ENCODE results near the gene TFDP1.

TFDP1 gene

DNA sequence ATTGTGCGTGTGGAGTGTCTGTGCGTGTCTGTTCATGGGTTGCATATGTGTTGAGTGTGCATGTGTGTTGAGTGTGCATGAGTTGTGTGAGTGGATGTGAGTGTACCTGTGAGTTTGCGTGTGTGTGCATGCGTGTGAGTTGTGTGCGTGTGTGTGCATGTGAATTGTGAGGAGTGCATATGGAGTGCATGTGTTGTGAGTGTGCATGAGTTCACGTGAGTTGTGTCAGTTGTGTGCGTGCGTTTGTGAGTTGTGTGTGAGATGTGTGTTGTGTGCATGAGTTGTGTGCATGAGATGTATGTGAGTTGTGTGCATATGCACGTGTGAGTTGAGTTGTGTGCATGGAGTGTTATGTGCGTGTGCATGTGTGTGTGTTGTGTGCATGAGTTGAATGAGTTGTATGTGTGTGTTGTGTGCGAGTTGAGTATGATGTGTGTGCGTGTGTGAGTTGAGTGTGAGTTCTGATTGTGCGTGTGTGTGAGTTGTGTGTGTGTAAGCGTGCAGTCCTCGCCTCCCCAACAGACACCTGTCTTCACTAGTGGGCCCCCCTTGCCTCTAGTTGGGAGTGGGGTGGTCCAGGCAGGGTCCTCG is 29.3 kb downstream of the TFDP1 start:
- TF ChIP-seq, protein P1, sequence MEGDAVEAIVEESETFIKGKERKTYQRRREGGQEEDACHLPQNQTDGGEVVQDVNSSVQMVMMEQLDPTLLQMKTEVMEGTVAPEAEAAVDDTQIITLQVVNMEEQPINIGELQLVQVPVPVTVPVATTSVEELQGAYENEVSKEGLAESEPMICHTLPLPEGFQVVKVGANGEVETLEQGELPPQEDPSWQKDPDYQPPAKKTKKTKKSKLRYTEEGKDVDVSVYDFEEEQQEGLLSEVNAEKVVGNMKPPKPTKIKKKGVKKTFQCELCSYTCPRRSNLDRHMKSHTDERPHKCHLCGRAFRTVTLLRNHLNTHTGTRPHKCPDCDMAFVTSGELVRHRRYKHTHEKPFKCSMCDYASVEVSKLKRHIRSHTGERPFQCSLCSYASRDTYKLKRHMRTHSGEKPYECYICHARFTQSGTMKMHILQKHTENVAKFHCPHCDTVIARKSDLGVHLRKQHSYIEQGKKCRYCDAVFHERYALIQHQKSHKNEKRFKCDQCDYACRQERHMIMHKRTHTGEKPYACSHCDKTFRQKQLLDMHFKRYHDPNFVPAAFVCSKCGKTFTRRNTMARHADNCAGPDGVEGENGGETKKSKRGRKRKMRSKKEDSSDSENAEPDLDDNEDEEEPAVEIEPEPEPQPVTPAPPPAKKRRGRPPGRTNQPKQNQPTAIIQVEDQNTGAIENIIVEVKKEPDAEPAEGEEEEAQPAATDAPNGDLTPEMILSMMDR (IDR thresholded peaks at IDR 0.05; ENCODE audit: extremely low read depth, missing control alignments): no peak
- no peak for DNase-seq (ENCODE audit: low spot score)

DNA sequence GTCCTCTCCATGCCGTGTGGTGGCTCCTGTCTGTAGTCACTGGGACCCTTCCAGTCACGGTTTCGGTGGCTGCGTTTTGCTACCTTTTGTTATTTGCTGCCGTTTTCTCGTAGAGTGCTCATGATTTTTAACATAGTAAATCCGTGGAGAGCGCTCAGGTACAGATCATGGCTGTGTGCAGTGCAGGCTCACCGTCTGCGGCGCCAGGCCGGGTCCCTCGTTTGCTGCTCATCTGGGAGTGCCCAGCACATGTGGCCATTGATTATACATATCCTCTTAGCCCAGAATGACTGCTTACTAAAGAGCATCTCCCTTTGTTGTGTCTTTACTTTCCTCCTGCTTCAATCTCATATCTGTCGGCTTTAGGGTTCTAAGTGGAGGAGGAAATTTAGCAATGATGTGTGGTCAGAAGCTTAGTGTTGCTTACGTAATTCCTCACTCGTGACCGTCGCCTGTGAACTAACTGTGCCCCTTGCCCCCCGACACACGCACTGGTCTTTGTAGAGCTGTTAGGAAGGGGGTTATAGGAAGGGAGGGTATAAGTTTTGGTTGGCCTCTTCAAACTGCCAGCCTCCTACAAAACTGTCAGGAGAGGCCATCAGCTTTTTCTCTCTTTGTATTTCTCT is 31.8 kb downstream of the TFDP1 start:
- no peak for DNase-seq (ENCODE audit: low spot score)
- TF ChIP-seq, protein P1 (IDR thresholded peaks at IDR 0.05; ENCODE audit: extremely low read depth, missing control alignments): no peak

- no peak for DNase-seq (ENCODE audit: low spot score)
- TF ChIP-seq, protein P1 (IDR thresholded peaks at IDR 0.05; ENCODE audit: extremely low read depth, missing control alignments): no peak
These were observed 32.6 kb downstream of the TFDP1 start for GRCh38 chr13:113616991-113617749.

- TF ChIP-seq, protein P1 (IDR thresholded peaks at IDR 0.05; ENCODE audit: extremely low read depth, missing control alignments): no peak
- DNase-seq (ENCODE audit: low spot score): no peak
These were observed 33.4 kb downstream of the TFDP1 start for GRCh38 chr13:113617961-113618360.

DNA sequence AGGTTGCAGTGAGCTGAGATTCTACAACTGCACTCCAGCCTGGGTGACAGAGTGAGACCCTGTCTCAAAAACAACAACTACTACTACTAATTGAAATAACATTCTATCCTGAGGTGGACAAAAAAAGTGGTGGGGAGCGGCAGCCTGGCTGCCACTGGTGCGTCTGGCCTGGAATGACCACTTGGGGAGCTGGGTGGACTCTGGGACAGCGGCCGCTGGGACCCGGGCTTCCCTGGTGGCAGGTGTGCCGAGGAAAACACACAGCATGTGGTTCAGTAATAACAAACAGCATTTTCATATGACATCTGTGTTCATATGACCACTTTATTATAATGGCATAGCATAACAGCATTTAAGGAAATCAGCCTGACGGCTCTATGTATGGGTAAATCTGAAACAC is 33.9 kb downstream of the TFDP1 start:
- DNase-seq (ENCODE audit: low spot score): no peak
- TF ChIP-seq, protein P1 (IDR thresholded peaks at IDR 0.05; ENCODE audit: extremely low read depth, missing control alignments): no peak

DNA sequence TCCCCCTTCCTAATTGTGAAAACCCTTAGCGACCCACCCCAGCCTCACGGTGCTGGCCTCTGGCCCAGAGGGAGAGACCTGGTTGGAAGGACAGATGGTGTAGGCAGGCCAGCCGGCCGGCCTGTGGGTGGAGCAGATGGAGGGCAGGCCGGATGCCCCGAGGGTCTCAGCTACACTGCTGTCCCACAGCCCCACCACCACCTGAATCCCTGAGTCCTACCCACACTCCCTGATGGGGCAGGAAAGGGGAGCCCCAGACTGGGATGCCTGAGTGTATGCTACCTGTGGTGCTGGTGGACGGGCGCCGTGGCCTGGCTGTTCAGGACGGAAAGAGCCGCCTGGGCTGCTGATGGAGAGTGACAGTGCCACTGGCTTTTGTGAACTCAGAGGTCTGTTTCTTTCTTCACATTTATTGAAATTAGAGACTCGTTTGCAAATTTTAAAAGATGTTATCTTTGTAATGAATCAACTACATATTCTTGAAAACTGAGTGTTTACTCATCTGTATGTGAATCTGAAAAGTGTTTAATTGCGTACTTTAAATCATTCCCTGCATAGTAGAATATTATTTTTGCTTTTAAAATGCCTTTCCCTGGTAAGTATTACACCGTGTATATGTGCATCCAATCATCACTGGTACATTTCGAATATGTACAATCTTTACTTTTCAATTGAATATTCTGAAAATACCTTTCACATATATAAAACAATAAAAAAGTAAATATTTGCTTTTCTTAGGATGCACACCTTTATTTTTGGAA is 35.7 kb downstream of the TFDP1 start:
- TF ChIP-seq, protein P1 (IDR thresholded peaks at IDR 0.05; ENCODE audit: extremely low read depth, missing control alignments): no peak
- no peak for DNase-seq (ENCODE audit: low spot score)

Data from GM20000 (cell line).